Measurements from ENCODE around the gene EVX1.

Gene EVX1

DNA sequence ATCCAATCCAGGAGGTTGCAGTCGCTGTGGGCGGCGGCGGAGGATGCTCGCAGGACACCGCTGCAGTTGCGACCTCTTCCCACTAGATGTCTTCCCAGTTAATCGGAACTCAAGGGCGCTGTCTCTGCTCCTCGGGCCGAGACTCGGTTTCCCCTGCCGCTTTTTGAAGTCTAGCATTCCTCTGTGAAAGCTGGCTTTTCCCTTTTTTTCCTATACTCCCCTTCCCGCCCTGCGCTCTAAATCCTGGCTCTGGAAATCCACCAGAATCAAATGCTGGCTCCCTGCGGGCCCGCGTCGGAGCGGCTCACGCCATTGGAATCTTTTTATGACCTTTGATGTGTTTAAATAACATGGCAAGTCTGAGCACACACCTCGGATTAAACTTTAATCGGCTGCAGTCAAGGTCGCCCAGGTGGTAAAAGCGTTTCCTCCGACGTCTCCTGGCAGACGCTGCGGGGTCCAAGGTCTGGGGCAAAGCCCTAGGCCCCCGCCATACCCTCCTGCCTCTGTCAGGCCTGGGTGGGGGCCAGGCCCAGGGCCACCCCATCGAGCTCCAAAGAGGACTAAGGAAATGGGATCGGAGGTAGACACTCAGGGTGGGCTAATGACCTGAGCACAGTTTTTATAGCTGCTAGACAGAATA is 32.0 kb upstream of the EVX1 start:
- in situ Hi-C loops (cut with HindIII; ENCODE audit: low pct_unique_long_range_greater_than_20kb, low sequenced_read_pairs), result no loop called here
- peak; percentile 66 to 85 for DNase-seq (ENCODE audit: low read depth in 1 of 2, low spot score in 1 of 2)

DNA sequence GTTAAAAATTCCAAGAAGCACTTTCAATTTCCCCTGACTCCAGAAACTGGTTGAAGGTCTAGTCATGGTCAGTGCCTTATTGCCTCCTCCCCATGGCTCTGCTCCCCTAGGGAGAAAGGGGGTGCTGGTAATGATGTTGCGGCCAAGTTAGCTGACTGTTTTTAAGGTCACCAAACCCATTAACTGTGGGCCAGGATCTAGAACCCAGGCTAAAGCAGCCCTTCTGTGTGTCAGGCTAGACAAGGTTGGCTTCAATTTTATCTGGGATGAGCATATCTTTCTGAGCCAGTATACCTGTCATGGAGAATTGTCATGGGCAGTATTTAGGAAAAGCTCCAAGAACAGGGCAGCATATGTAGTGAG is 31.5 kb upstream of the EVX1 start:
- no peak for TF ChIP-seq JUND (IDR thresholded peaks at IDR 0.05; ENCODE audit: low read depth)
- in situ Hi-C loops (cut with HindIII; ENCODE audit: low pct_unique_long_range_greater_than_20kb, low sequenced_read_pairs), result no loop called here
- no peak for DNase-seq (ENCODE audit: low read depth in 1 of 2, low spot score in 1 of 2)

More for the DNA sequence above, 32.0 kb upstream of the EVX1 start:
- TF ChIP-seq JUND (IDR thresholded peaks at IDR 0.05; ENCODE audit: low read depth), result no peak

DNA sequence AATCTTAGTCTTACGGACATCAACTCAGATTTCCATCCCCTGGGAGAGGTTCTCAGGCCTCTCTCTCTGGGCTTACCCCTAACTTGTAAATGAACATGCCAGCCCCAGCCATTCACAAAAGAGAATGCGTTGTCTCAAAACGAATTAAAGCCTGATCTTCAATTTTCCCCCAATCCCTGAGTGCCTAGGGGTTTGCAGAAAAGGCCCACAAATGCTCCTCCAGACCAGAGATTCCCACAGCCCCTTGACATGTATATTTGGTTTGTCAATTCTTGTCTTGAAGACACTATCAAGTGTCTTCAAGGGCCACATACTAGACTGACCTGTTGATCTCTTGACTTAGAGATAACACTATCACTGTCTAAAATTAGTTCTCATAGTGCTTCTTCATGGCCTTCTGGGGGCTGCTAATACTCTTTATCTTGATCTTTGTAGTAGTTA is 30.8 kb upstream of the EVX1 start:
- no peak for TF ChIP-seq JUND (IDR thresholded peaks at IDR 0.05; ENCODE audit: low read depth)
- in situ Hi-C loops (cut with HindIII; ENCODE audit: low pct_unique_long_range_greater_than_20kb, low sequenced_read_pairs), result no loop called here
- DNase-seq (ENCODE audit: low read depth in 1 of 2, low spot score in 1 of 2), result no peak

DNA sequence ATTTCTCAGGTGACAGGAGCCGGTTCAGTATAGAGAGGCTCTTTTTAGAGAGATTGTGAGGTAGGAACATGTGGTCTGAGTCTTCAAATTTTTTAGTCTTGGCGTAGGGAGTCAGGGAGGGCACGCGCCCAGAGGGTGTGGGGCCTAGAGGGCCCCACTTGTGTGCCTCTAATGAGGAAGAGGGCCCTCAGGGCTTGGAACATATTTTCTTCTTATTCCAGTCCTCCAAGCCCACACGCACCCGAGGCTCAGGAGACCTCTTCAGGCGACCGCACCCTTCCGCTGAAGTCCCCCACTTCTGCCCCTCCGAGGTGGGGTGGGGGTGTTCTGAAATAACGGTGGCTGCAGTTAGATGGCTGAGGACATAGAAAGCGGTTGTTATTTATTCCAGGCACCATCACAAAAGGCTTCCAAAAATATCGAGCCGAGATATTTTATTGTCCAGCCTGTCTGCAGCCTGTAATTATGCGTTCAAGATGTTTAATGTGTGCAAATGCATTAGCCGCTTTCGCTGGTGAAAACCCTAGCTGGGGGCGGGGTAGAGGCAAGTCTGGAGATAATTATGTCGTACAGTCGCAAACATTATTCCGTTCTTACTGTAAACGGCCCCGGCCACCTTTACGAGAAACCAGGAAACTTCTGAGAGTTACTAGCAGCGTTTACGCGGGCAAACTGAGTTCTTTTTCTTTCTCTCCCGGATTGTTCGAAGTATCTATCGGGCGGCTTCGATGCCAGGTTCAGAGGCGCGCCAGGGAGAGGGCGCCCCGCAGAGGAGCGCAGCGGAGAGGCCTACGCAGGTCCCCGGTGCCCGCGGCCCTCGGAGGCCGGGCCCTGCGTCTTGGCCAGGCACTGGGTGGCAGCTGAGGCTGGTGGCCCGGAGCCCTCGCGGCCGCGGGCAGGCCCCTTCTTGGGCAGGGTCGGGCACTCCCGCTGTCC is 29.8 kb upstream of the EVX1 start:
- in situ Hi-C loops (cut with HindIII; ENCODE audit: low pct_unique_long_range_greater_than_20kb, low sequenced_read_pairs), result no loop called here
- no peak for TF ChIP-seq JUND (IDR thresholded peaks at IDR 0.05; ENCODE audit: low read depth)
- no peak for DNase-seq (ENCODE audit: low read depth in 1 of 2, low spot score in 1 of 2)

DNA sequence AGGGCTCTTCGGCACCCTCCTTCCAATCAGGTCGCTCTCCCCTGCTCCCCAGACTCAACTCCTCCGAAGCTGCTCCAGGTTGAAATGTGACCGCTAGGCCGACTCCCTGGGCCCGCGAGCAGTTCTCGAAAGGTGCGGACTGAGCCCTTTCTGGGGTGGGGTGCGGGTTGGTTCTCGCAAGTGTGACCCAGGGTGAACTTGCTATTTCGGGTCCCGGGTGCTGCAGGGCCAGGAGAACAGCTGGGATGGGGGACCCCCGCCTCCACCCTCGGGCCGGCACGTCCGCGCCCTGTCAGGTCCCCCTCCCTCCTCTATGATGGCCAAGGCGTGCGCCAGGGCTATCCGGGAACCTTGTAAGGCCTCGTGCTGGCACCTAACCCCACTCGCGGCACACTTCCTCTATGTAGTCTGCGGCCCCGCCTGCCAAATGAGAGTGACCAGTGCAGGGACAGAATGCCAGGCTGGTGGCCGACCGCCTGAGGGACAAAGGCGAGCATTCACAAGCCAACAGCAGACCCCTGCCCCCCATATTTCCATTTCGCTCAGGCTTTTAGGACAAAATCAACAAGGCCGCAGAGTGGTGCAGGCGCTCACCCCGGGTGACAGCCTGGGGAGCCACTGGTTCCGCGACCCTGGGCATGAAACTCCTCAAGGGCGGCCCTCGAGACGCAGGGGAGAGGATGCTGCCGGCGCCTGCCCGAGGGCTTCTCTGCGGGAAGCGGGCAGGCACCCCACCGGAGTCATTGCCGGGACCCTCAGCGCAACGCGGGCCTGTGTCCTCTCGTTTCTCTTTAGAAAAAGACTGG is 29.0 kb upstream of the EVX1 start:
- in situ Hi-C loops (cut with HindIII; ENCODE audit: low pct_unique_long_range_greater_than_20kb, low sequenced_read_pairs), result no loop called here
- no peak for DNase-seq (ENCODE audit: low read depth in 1 of 2, low spot score in 1 of 2)

DNA sequence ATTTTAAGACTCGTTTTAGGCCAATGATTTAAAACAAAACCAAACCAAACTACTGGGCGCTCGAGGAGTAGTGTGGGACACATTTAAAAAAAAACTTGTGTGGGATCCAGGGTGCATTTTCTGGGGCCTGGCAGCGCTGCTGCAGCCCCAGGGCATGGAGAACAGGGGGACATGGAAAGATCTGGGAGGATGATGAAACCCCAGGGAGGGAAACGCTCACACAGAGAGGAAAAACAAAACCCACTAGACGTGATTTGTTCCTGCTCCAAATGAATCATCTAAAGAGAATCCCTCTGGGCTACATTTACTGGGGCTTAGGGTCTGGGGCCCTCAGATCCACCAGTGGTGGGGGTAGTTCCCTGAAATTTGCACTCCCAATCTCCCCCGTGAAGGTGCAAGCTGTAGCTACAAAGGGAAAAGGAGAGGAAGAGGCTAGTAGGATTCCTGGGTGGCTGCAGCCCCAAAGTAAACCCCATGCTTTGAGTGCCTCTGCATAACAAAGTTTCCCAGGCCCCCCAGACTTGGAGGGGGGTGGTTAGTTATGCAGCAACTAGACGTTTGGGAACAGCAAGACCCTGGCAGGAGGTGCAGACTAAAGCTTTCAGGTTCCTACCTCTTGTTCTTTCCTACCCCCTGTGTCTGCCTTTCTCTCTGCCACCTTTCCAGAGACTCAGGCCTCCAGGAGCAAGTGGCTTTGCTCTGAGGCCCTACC is 28.2 kb upstream of the EVX1 start:
- no peak for TF ChIP-seq JUND (IDR thresholded peaks at IDR 0.05; ENCODE audit: low read depth)
- in situ Hi-C loops (cut with HindIII; ENCODE audit: low pct_unique_long_range_greater_than_20kb, low sequenced_read_pairs), result no loop called here
- DNase-seq (ENCODE audit: low read depth in 1 of 2, low spot score in 1 of 2), result no peak

More for the DNA sequence above, 29.0 kb upstream of the EVX1 start:
- TF ChIP-seq JUND (IDR thresholded peaks at IDR 0.05; ENCODE audit: low read depth), result no peak

DNA sequence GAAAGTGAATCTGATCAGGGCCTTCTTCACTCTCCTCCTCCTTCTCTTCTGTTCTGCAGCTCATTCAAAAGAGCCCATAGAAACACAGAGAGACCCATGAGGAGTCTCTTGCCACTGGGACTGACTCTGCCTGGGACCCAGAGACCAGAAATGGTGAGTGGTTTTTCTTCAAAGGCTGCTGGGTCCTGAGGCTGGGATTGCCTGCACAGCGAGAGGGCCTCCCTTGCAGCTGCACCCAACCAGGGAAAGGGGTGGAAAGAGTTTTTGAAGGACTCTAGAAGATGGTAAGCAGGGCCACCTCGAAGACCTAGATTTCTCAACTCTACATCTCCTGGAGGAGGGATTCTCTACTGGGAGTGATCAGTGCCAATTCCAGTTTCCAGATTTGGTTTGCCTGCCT is 27.2 kb upstream of the EVX1 start:
- in situ Hi-C loops (cut with HindIII; ENCODE audit: low pct_unique_long_range_greater_than_20kb, low sequenced_read_pairs), result no loop called here
- no peak for DNase-seq (ENCODE audit: low read depth in 1 of 2, low spot score in 1 of 2)
- TF ChIP-seq JUND (IDR thresholded peaks at IDR 0.05; ENCODE audit: low read depth), result no peak

DNA sequence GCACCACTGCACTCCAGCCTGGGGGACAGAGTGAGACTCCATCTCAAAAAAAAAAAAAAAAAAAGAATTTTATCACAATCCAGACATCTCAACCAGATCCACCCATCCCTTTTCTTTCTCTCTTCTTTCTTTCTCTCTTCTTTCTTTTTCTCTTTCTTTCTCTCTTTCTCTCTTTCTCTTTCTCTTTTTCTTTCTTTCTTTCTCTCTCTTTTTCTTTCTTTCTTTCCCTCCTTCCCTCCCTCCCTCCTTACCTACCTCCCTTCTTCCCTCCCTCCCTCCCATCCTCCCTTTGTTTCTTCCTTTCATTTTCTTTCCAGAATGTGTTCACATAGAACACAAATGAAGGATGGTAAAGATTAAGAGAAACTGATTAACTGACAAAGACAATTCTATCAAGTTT is 24.7 kb upstream of the EVX1 start:
- no peak for DNase-seq (ENCODE audit: low read depth in 1 of 2, low spot score in 1 of 2)
- TF ChIP-seq JUND (IDR thresholded peaks at IDR 0.05; ENCODE audit: low read depth), result no peak
- in situ Hi-C loops (cut with HindIII; ENCODE audit: low pct_unique_long_range_greater_than_20kb, low sequenced_read_pairs), result no loop called here

DNA sequence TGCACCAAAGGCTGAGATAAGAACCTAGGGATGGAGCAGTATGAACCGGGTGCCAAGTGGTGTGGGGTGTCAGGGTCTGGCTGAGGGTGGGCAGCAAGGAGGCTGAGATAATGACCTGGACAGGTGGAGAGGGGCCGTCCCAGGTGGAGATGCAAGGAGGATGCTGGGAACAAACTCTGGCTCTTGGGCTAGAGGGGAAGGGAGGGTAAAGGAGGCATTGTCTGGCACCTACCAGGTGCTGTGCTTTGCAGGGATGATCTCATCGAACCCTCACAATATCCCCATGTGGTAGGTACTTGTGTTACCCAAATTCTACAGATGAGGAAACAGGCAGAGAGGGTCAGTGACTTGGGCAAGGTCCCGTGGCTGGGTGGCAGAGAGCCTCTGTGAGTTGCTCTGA is 22.8 kb upstream of the EVX1 start:
- in situ Hi-C loops (cut with HindIII; ENCODE audit: low pct_unique_long_range_greater_than_20kb, low sequenced_read_pairs), result no loop called here
- DNase-seq (ENCODE audit: low read depth in 1 of 2, low spot score in 1 of 2), result no peak
- no peak for TF ChIP-seq JUND (IDR thresholded peaks at IDR 0.05; ENCODE audit: low read depth)

DNA sequence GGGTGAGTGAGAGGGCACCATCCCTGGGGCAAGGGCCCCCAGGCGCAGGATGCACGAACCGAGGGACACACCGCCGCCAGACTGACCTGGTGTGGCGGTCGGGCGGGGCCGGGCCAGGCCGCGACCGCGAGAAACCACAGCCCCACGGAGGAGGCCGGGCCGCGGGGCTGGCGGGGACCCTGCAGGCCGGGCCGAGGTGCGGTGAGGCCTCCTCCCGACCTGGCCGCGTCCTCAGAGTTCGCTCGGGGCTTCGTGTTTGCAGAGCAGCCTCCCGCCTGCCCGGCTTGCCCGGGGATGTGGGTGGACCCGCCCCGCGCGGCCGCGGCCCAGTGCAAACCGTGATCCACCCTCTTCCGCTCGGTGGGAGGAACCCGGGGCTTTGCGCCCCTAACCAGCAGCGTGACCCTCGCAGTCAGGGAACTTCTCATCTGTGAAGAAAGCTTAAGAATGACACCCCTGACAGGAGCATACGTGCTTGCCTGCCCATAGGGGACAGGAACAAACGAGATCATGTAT is 22.1 kb upstream of the EVX1 start:
- in situ Hi-C loops (cut with HindIII; ENCODE audit: low pct_unique_long_range_greater_than_20kb, low sequenced_read_pairs), result no loop called here
- DNase-seq (ENCODE audit: low read depth in 1 of 2, low spot score in 1 of 2), result no peak
- TF ChIP-seq JUND (IDR thresholded peaks at IDR 0.05; ENCODE audit: low read depth), result no peak

DNA sequence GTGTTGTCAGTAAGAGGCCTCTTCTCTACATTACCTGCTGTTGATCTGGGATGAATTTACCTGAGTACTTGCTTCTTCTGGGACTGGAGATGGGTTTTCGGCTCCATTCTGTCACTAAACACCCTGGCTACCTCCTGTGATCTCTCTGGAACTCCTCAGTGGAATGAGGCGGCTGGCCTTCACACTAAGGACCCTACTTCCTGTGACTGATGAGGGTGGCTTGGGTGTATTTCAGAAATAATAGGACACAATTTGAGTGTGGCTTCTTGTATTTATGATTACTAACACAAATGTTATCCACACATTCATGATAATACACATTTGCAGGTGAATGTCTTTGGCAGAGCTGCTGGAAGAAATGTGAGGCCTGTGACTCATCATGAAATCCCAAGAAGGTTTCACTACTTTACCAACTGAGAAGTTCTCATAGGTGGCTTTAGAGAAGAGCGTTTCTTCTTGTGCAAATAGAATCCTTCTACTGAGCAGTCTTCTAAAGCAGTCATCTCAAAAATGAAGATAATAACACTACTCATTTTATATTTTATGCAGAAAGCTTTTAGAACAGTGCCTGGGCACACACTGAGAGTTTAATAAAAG is 21.3 kb upstream of the EVX1 start:
- DNase-seq (ENCODE audit: low read depth in 1 of 2, low spot score in 1 of 2), result no peak
- TF ChIP-seq JUND (IDR thresholded peaks at IDR 0.05; ENCODE audit: low read depth), result no peak
- in situ Hi-C loops (cut with HindIII; ENCODE audit: low pct_unique_long_range_greater_than_20kb, low sequenced_read_pairs), result no loop called here
